ENCODE data around the gene NKD1.

Gene NKD1

GRCh38 chr16:50594308-50595260 lies 46.4 kb downstream of the NKD1 start:
- no peak overlapping the region for H3K4me3 ChIP-seq (ENCODE audit: insufficient read depth in 1 of 2, low read depth in 1 of 2, low read length in 2 of 2)
- H2AK5ac ChIP-seq (ENCODE audit: low read length, severe bottlenecking), result no peak overlapping the region
- DNase-seq, result no peak
- H3K4me1 ChIP-seq (ENCODE audit: control insufficient read depth, insufficient read depth, low read depth, low read length), result peaks cover 3% of the 10 kb centered on the region
- no peak overlapping the region for H3K18ac ChIP-seq (ENCODE audit: low read depth in 1 of 2, low read length in 2 of 2)
- H4K8ac ChIP-seq (ENCODE audit: low read length), result no peak overlapping the region
- WGBS, result 76% methylated on average over 17 of the region's 17 CpGs
- no peak overlapping the region for H3K4me2 ChIP-seq (ENCODE audit: low read length, poor library complexity, severe bottlenecking)
- H3K27me3 ChIP-seq (ENCODE audit: control insufficient read depth in 1 of 2, insufficient read depth in 1 of 2, low read length in 2 of 2), result peaks cover 0 to 34% of the 10 kb centered on the region in 2 experiments
- no peak overlapping the region for H3K27ac ChIP-seq (ENCODE audit: low read length, poor library complexity, severe bottlenecking)
- no peak overlapping the region for H2BK12ac ChIP-seq (ENCODE audit: low read length in 2 of 2)
- no peak overlapping the region for H3K9ac ChIP-seq (ENCODE audit: low read length)
- H3K36me3 ChIP-seq (ENCODE audit: control insufficient read depth in 1 of 2, insufficient read depth in 2 of 2, low read depth in 1 of 2, low read length in 2 of 2), result no peaks in the 10 kb centered on the region
- no peak overlapping the region for H3K4ac ChIP-seq (ENCODE audit: low read depth in 1 of 2, low read length in 2 of 2)
- H3K79me1 ChIP-seq (replicated peaks; ENCODE audit: low read length, poor library complexity, severe bottlenecking), result no peaks in the 10 kb centered on the region
- H2AFZ ChIP-seq (ENCODE audit: low read depth, low read length), result peak overlapping the region; percentile 21
- no peak overlapping the region for H2BK15ac ChIP-seq (ENCODE audit: low read depth, poor library complexity, severe bottlenecking)
- H3K23ac ChIP-seq (ENCODE audit: low read length in 2 of 2), result peak overlapping the region in 1 of 2 experiments; percentile 28
- no peak overlapping the region for H2BK5ac ChIP-seq (ENCODE audit: low read depth, low read length, poor library complexity, severe bottlenecking)
- no peak overlapping the region for H3K14ac ChIP-seq (ENCODE audit: low read length in 2 of 2)
- peak overlapping the region; percentile 18 for H4K91ac ChIP-seq (ENCODE audit: low read length)
- no peak overlapping the region for H2BK120ac ChIP-seq (ENCODE audit: low read depth, low read length)
- H3K9me3 ChIP-seq (ENCODE audit: control insufficient read depth, low read length), result no peaks in the 10 kb centered on the region

GRCh38 chr16:50595859-50596258 lies 47.7 kb downstream of the NKD1 start:
- H3K14ac ChIP-seq (ENCODE audit: low read length in 2 of 2), result no peak overlapping the region
- no peaks in the 10 kb centered on the region for H3K9me3 ChIP-seq (ENCODE audit: control insufficient read depth, low read length)
- no peak overlapping the region for H2BK12ac ChIP-seq (ENCODE audit: low read length in 2 of 2)
- H4K8ac ChIP-seq (ENCODE audit: low read length), result no peak overlapping the region
- H3K4ac ChIP-seq (ENCODE audit: low read depth in 1 of 2, low read length in 2 of 2), result no peak overlapping the region
- H3K9ac ChIP-seq (ENCODE audit: low read length), result no peak overlapping the region
- H2BK5ac ChIP-seq (ENCODE audit: low read depth, low read length, poor library complexity, severe bottlenecking), result no peak overlapping the region
- peaks cover 0 to 37% of the 10 kb centered on the region in 2 experiments for H3K27me3 ChIP-seq (ENCODE audit: control insufficient read depth in 1 of 2, insufficient read depth in 1 of 2, low read length in 2 of 2)
- H3K36me3 ChIP-seq (ENCODE audit: control insufficient read depth in 1 of 2, insufficient read depth in 2 of 2, low read depth in 1 of 2, low read length in 2 of 2), result no peaks in the 10 kb centered on the region
- H4K91ac ChIP-seq (ENCODE audit: low read length), result no peak overlapping the region
- no peak overlapping the region for H2AFZ ChIP-seq (ENCODE audit: low read depth, low read length)
- H3K4me1 ChIP-seq (ENCODE audit: control insufficient read depth, insufficient read depth, low read depth, low read length), result peaks cover 3% of the 10 kb centered on the region
- WGBS, result 85% methylated on average over 2 of the region's 2 CpGs
- DNase-seq, result no peak
- no peak overlapping the region for H2AK5ac ChIP-seq (ENCODE audit: low read length, severe bottlenecking)
- H3K4me2 ChIP-seq (ENCODE audit: low read length, poor library complexity, severe bottlenecking), result no peak overlapping the region
- H3K18ac ChIP-seq (ENCODE audit: low read depth in 1 of 2, low read length in 2 of 2), result no peak overlapping the region
- H3K4me3 ChIP-seq (ENCODE audit: insufficient read depth in 1 of 2, low read depth in 1 of 2, low read length in 2 of 2), result no peak overlapping the region
- H3K23ac ChIP-seq (ENCODE audit: low read length in 2 of 2), result no peak overlapping the region
- no peak overlapping the region for H3K27ac ChIP-seq (ENCODE audit: low read length, poor library complexity, severe bottlenecking)
- no peak overlapping the region for H2BK120ac ChIP-seq (ENCODE audit: low read depth, low read length)
- no peak overlapping the region for H2BK15ac ChIP-seq (ENCODE audit: low read depth, poor library complexity, severe bottlenecking)
- no peaks in the 10 kb centered on the region for H3K79me1 ChIP-seq (replicated peaks; ENCODE audit: low read length, poor library complexity, severe bottlenecking)

DNA sequence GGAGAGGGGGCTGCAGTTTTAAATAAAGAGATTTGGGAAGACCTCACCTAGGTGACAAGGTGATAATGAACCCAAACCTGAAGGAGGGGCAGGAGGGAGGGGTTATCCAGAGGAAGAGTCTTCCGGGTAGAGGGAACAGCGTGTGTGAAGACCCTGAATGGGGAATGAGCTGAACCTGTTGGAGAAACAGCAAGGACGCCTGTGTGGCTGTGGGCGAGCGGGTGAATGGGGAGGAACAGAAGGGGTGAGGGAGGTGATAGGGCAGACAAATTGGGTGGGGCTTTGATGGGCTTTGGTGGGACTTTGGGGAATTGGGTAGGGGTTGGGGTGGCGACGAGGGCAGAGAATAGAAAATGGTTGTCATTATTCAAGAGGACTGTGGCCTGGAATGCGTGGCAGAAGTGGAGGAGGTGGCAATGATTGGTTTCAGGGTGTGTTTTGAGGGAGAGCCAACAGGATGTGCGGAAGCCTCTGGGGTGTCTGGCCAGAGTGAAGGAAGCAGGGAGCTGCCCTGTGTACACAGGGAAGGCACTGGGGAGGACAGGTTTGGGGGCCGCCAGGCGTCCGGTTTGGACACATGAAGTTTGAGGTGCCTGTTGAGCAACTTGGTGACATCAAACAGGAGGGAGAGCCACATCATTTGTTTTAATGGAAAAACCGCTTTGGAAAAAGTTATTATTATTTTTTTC lies 48.7 kb downstream of the NKD1 start:
- no peak overlapping the region for H3K4me2 ChIP-seq (ENCODE audit: low read length, poor library complexity, severe bottlenecking)
- no peak overlapping the region for H2BK12ac ChIP-seq (ENCODE audit: low read length in 2 of 2)
- H3K27me3 ChIP-seq (ENCODE audit: control insufficient read depth in 1 of 2, insufficient read depth in 1 of 2, low read length in 2 of 2), result peaks cover 0 to 30% of the 10 kb centered on the region in 2 experiments
- no peaks in the 10 kb centered on the region for H3K36me3 ChIP-seq (ENCODE audit: control insufficient read depth in 1 of 2, insufficient read depth in 2 of 2, low read depth in 1 of 2, low read length in 2 of 2)
- DNase-seq, result no peak
- H3K14ac ChIP-seq (ENCODE audit: low read length in 2 of 2), result no peak overlapping the region
- H3K9ac ChIP-seq (ENCODE audit: low read length), result no peak overlapping the region
- H2AFZ ChIP-seq (ENCODE audit: low read depth, low read length), result no peak overlapping the region
- no peak overlapping the region for H2BK15ac ChIP-seq (ENCODE audit: low read depth, poor library complexity, severe bottlenecking)
- H4K91ac ChIP-seq (ENCODE audit: low read length), result no peak overlapping the region
- WGBS, result 91% methylated on average over 13 of the region's 13 CpGs
- no peak overlapping the region for H2AK5ac ChIP-seq (ENCODE audit: low read length, severe bottlenecking)
- no peaks in the 10 kb centered on the region for H3K79me1 ChIP-seq (replicated peaks; ENCODE audit: low read length, poor library complexity, severe bottlenecking)
- H3K4me1 ChIP-seq (ENCODE audit: control insufficient read depth, insufficient read depth, low read depth, low read length), result peaks cover 3% of the 10 kb centered on the region
- H3K4ac ChIP-seq (ENCODE audit: low read depth in 1 of 2, low read length in 2 of 2), result no peak overlapping the region
- no peak overlapping the region for H2BK5ac ChIP-seq (ENCODE audit: low read depth, low read length, poor library complexity, severe bottlenecking)
- H3K4me3 ChIP-seq (ENCODE audit: insufficient read depth in 1 of 2, low read depth in 1 of 2, low read length in 2 of 2), result no peak overlapping the region
- no peak overlapping the region for H4K8ac ChIP-seq (ENCODE audit: low read length)
- H3K23ac ChIP-seq (ENCODE audit: low read length in 2 of 2), result no peak overlapping the region
- no peak overlapping the region for H3K27ac ChIP-seq (ENCODE audit: low read length, poor library complexity, severe bottlenecking)
- H3K9me3 ChIP-seq (ENCODE audit: control insufficient read depth, low read length), result no peaks in the 10 kb centered on the region
- H2BK120ac ChIP-seq (ENCODE audit: low read depth, low read length), result no peak overlapping the region
- H3K18ac ChIP-seq (ENCODE audit: low read depth in 1 of 2, low read length in 2 of 2), result no peak overlapping the region

DNA sequence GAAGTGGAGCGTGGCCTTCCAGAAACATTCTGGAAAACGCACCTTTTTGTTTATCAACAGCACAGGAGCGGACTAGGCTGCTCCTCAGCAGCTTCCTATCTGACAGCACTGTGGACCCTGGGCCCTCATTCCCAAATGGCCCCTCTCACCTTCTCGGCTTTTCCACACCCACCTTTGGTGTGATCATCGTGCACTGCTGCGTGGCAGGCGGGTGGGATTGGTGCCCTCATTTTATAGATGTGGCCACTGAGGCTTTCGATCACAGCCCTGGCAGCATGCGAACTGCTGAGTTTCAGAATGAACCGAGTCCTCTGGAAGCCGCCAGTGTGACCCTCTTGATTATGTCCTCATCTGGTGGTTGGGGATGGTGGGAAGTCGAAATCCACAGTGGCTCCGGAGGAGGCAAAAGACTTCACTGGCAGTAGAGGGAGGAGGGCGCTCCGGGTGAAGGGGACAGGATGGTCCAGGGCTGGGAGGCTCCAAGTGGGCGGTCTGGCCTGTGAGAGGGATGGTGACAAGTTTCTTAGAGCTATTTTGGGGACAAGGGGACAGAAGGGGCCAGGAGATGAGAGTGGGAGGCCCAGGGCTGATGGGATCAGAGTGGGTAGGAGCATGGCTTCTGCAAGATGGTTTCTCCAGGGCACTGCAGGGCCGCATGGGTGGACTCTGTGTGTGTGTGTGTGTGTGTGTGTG lies 49.5 kb downstream of the NKD1 start:
- DNase-seq, result no peak
- no peak overlapping the region for H3K14ac ChIP-seq (ENCODE audit: low read length in 2 of 2)
- no peaks in the 10 kb centered on the region for H3K36me3 ChIP-seq (ENCODE audit: control insufficient read depth in 1 of 2, insufficient read depth in 2 of 2, low read depth in 1 of 2, low read length in 2 of 2)
- H3K4me2 ChIP-seq (ENCODE audit: low read length, poor library complexity, severe bottlenecking), result no peak overlapping the region
- H2AK5ac ChIP-seq (ENCODE audit: low read length, severe bottlenecking), result no peak overlapping the region
- no peak overlapping the region for H4K91ac ChIP-seq (ENCODE audit: low read length)
- peaks cover 0 to 29% of the 10 kb centered on the region in 2 experiments for H3K27me3 ChIP-seq (ENCODE audit: control insufficient read depth in 1 of 2, insufficient read depth in 1 of 2, low read length in 2 of 2)
- H3K9me3 ChIP-seq (ENCODE audit: control insufficient read depth, low read length), result no peaks in the 10 kb centered on the region
- WGBS, result 92% methylated on average over 17 of the region's 17 CpGs
- H2BK12ac ChIP-seq (ENCODE audit: low read length in 2 of 2), result no peak overlapping the region
- no peak overlapping the region for H4K8ac ChIP-seq (ENCODE audit: low read length)
- no peak overlapping the region for H2BK15ac ChIP-seq (ENCODE audit: low read depth, poor library complexity, severe bottlenecking)
- H3K79me1 ChIP-seq (replicated peaks; ENCODE audit: low read length, poor library complexity, severe bottlenecking), result no peaks in the 10 kb centered on the region
- no peak overlapping the region for H2AFZ ChIP-seq (ENCODE audit: low read depth, low read length)
- no peak overlapping the region for H3K9ac ChIP-seq (ENCODE audit: low read length)
- H3K23ac ChIP-seq (ENCODE audit: low read length in 2 of 2), result no peak overlapping the region
- no peak overlapping the region for H3K27ac ChIP-seq (ENCODE audit: low read length, poor library complexity, severe bottlenecking)
- no peak overlapping the region for H2BK5ac ChIP-seq (ENCODE audit: low read depth, low read length, poor library complexity, severe bottlenecking)
- no peak overlapping the region for H2BK120ac ChIP-seq (ENCODE audit: low read depth, low read length)
- H3K4me3 ChIP-seq (ENCODE audit: insufficient read depth in 1 of 2, low read depth in 1 of 2, low read length in 2 of 2), result no peak overlapping the region
- no peak overlapping the region for H3K18ac ChIP-seq (ENCODE audit: low read depth in 1 of 2, low read length in 2 of 2)
- peaks cover 3% of the 10 kb centered on the region for H3K4me1 ChIP-seq (ENCODE audit: control insufficient read depth, insufficient read depth, low read depth, low read length)
- H3K4ac ChIP-seq (ENCODE audit: low read depth in 1 of 2, low read length in 2 of 2), result no peak overlapping the region

Measured in mesenchymal stem cell (in vitro differentiated cells and primary cell).